ENCODE data around the gene LIPT2. TPM values are rescaled to one million over a fixed set of nuclear protein-coding genes. Genes with fewer than 3 reads are reported as not detected.

Gene LIPT2
- total RNA-seq, 1 experiment from 2014 or later = 7.9 TPM

DNA sequence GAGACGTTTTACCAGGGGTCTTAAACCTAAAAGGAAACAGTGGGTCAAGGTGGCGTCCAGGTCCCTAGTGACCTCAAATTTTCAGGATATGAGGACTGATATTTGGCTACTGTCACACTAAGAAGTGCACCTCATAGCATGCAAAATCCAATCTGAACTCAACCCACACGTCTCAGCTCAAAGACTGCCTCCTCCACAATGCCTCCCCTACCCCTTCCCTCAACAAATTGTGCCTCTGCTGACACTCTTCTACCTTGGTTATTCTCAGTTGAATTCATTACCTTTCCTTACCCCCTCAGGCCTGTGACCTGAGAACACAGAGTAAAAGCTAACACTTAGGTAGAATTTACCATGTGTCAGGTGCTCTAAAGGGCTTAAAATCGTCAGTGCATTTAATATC lies 12.4 kb upstream of the LIPT2 start:
- ChIA-PET CTCF (interaction anchor here (0.7 to 1.8 kb wide), 2 partner anchors 44 to 65 kb away, joined by 4 to 6 read pairs; no protein-coding TSS in a partner anchor), POLR2A (interaction anchor here (1.0 kb wide), 1 partner anchor 13 kb away, joined by 3 read pairs; the partner anchor contains the start of gene LIPT2)
- BruUV-seq (replicated peaks) = no TSS peak
- Mint-ChIP-seq H3K27me3 (ENCODE audit: insufficient read depth, unreplicated experiment) (no peaks in the 10 kb centered on the region), H3K9me3 (ENCODE audit: unreplicated experiment) (peaks cover 6% of the 10 kb centered on the region), H3K36me3 (ENCODE audit: insufficient read depth, unreplicated experiment) (no peaks in the 10 kb centered on the region), H3K4me3 (ENCODE audit: unreplicated experiment) (no peak overlapping the region), H3K4me1 (ENCODE audit: insufficient read depth, unreplicated experiment) (peaks cover 9% of the 10 kb centered on the region), H3K27ac (ENCODE audit: low read depth, unreplicated experiment) (peak overlapping the region; percentile 100)
- DNase-seq (ENCODE audit: unreplicated experiment) = no peak
- TF ChIP-seq, protein P1, sequence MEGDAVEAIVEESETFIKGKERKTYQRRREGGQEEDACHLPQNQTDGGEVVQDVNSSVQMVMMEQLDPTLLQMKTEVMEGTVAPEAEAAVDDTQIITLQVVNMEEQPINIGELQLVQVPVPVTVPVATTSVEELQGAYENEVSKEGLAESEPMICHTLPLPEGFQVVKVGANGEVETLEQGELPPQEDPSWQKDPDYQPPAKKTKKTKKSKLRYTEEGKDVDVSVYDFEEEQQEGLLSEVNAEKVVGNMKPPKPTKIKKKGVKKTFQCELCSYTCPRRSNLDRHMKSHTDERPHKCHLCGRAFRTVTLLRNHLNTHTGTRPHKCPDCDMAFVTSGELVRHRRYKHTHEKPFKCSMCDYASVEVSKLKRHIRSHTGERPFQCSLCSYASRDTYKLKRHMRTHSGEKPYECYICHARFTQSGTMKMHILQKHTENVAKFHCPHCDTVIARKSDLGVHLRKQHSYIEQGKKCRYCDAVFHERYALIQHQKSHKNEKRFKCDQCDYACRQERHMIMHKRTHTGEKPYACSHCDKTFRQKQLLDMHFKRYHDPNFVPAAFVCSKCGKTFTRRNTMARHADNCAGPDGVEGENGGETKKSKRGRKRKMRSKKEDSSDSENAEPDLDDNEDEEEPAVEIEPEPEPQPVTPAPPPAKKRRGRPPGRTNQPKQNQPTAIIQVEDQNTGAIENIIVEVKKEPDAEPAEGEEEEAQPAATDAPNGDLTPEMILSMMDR (IDR thresholded peaks at IDR 0.05; ENCODE audit: unreplicated experiment) = no peak
- intact Hi-C loops (cut with micrococcal nuclease) = no loop called here

DNA sequence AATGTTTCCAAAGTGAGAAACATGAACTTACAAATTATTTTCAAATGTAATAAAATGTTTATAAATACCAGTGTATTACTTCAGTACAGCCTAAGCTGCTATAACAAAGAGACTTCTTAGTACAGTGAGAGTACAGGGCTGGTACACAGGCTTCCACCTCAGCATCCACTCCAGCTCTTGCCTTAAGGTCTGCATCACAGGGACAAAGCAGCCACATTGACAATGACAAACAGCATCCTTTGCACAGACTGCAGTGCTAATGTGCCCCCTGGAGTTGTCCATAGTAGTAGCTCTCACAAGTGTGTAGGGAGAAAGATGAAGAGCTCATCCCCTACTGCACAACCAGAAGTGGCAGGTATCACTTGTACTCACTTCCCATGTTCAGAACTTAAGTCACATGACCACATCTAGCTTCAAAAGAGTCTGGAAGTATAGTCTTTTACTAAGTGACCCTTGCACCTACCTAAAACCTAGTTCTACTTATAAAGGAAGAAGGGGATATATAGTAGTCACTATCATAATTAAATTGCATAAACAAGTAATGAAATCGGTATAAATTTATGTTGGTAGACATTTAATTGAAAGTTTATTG lies 10.7 kb upstream of the LIPT2 start:
- H3K27ac Mint-ChIP-seq (ENCODE audit: low read depth, unreplicated experiment) = peak overlapping the region; percentile 100
- ChIA-PET POLR2A (interaction anchor here (0.6 to 1.8 kb wide), 6 partner anchors 10 to 510 kb away, joined by 3 to 58 read pairs (median 3); partner anchors contain the start of genes LIPT2 and POLD3), CTCF (interaction anchor here (1.1 to 1.2 kb wide), 3 partner anchors 10 to 67 kb away, joined by 4 to 6 read pairs (median 4); partner anchors contain the start of gene LIPT2)
- H3K27me3 Mint-ChIP-seq (ENCODE audit: insufficient read depth, unreplicated experiment) = no peaks in the 10 kb centered on the region
- DNase-seq (ENCODE audit: unreplicated experiment) = peak; percentile 11
- H3K4me3 Mint-ChIP-seq (ENCODE audit: unreplicated experiment) = peak overlapping the region; percentile 75
- no peaks in the 10 kb centered on the region for H3K36me3 Mint-ChIP-seq (ENCODE audit: insufficient read depth, unreplicated experiment)
- TF ChIP-seq, protein P1 (IDR thresholded peaks at IDR 0.05; ENCODE audit: unreplicated experiment) = no peak
- BruUV-seq (replicated peaks) = no TSS peak
- H3K4me1 Mint-ChIP-seq (ENCODE audit: insufficient read depth, unreplicated experiment) = peaks cover 9% of the 10 kb centered on the region
- H3K9me3 Mint-ChIP-seq (ENCODE audit: unreplicated experiment) = peaks cover 7% of the 10 kb centered on the region
- intact Hi-C loops (cut with micrococcal nuclease) = no loop called here

DNA sequence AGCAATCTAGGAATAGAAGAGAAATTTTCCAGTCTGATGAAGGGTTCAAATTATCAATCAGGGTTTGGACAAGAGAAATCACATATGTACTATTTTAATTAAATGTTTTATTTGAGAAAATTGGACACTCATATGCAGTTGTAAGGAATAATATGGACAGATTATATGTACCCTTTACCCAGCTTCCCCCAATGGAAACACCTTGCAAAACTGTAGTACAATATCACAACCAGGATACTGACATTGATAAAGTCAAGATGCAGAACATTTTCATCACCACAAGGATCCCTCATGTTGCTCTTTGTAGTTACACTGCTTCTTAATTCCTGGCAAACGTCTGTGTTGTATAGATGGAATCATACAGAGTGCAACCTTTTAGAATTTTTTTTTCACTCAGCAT lies 1.4 kb upstream of the LIPT2 start:
- H3K36me3 Mint-ChIP-seq (ENCODE audit: insufficient read depth, unreplicated experiment) = no peaks in the 10 kb centered on the region
- ChIA-PET CTCF (interaction anchor here (0.5 to 2.5 kb wide), 3 partner anchors 9 to 99 kb away, joined by 3 to 10 read pairs (median 4); no protein-coding TSS in a partner anchor), POLR2A (interaction anchor here (1.5 to 3.1 kb wide), 11 partner anchors 8 to 98 kb away, joined by 3 to 58 read pairs (median 15); partner anchors contain the start of genes PGM2L1 and POLD3)
- intact Hi-C loops (cut with micrococcal nuclease) = no loop called here
- peaks cover 11% of the 10 kb centered on the region for H3K4me1 Mint-ChIP-seq (ENCODE audit: insufficient read depth, unreplicated experiment)
- H3K4me3 Mint-ChIP-seq (ENCODE audit: unreplicated experiment) = no peak overlapping the region
- H3K9me3 Mint-ChIP-seq (ENCODE audit: unreplicated experiment) = no peaks in the 10 kb centered on the region
- no TSS peak for BruUV-seq (replicated peaks)
- no peak for DNase-seq (ENCODE audit: unreplicated experiment)
- TF ChIP-seq, protein P1 (IDR thresholded peaks at IDR 0.05; ENCODE audit: unreplicated experiment) = no peak
- no peak overlapping the region for H3K27ac Mint-ChIP-seq (ENCODE audit: low read depth, unreplicated experiment)
- no peaks in the 10 kb centered on the region for H3K27me3 Mint-ChIP-seq (ENCODE audit: insufficient read depth, unreplicated experiment)

DNA sequence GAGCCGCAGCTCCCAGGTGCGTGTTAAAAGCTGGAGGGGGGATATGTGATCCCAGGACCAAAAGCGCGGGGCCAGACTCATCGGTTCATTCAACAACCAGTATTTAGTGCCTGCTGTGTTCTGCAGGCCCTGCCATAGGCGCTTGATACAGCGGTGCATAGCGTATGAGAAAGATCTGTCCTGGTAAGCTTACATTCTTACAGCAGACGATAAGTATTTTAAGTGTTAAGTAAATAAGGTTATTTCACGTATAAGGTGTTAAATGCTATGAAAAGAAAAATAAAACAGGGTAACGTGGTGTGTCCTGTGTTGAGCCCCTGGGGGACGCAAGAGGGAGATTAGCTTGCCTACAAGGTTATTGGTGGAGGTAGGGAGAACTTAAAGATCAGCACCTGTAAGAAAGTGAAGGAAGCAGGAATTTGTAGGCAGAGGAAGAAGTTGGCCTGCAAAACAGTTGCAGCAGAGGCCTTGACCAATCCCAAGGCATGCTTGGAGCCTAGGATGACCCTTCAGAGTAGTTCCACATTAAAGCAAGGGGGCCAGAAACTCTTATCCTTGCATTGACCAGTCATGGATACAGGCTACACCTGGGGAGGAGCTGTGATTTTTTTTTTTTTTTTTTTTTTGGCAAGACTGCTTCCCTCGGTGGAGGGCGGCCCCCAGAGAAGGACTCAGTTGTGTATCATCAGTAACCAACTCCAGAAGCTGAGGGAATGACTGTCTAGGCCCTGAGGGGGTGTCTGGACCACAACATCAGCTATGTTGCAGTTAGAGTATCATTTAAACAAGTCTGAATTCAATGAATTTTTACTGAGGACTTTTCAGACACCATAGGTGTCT lies 487 bp upstream of the LIPT2 start:
- H3K27ac Mint-ChIP-seq (ENCODE audit: low read depth, unreplicated experiment) = peak overlapping the region; percentile 67
- peak overlapping the region; percentile 82 for H3K4me3 Mint-ChIP-seq (ENCODE audit: unreplicated experiment)
- no peaks in the 10 kb centered on the region for H3K9me3 Mint-ChIP-seq (ENCODE audit: unreplicated experiment)
- ChIA-PET POLR2A (interaction anchor here (0.6 to 3.1 kb wide), 29 partner anchors 9 to 715 kb away, joined by 3 to 58 read pairs (median 4); partner anchors contain the start of genes C2CD3, COA4, PAAF1 and PGM2L1), CTCF (interaction anchor here (0.5 to 2.5 kb wide), 10 partner anchors 8 to 239 kb away, joined by 3 to 12 read pairs (median 4); no protein-coding TSS in a partner anchor)
- DNase-seq (ENCODE audit: unreplicated experiment) = peak; percentile 91
- no peaks in the 10 kb centered on the region for H3K36me3 Mint-ChIP-seq (ENCODE audit: insufficient read depth, unreplicated experiment)
- TSS peak; percentile 20 for BruUV-seq (replicated peaks)
- intact Hi-C loops (cut with micrococcal nuclease) = no loop called here
- TF ChIP-seq, protein P1 (IDR thresholded peaks at IDR 0.05; ENCODE audit: unreplicated experiment) = no peak
- peaks cover 11% of the 10 kb centered on the region for H3K4me1 Mint-ChIP-seq (ENCODE audit: insufficient read depth, unreplicated experiment)
- H3K27me3 Mint-ChIP-seq (ENCODE audit: insufficient read depth, unreplicated experiment) = no peaks in the 10 kb centered on the region
